ENCODE results near the gene LRRN2. TPM values are rescaled to one million over a fixed set of nuclear protein-coding genes. Genes with fewer than 3 reads are reported as not detected.

Gene LRRN2
- total RNA-seq, 1 experiment from 2014 or later, result 2.0 TPM

GRCh38 chr1:204569478-204569877 is 116.1 kb downstream of the LRRN2 start:
- DNase-seq (ENCODE audit: low read depth, low spot score) (no peak), ATAC-seq (no peak)
- BruUV-seq (replicated peaks), result no TSS peak
- ChIA-PET POLR2A (interaction anchor here (0.6 kb wide), 1 partner anchor 90 kb away, joined by 3 read pairs; no protein-coding TSS in a partner anchor), CTCF (interaction anchor here (1.1 to 1.4 kb wide), 3 partner anchors 223 to 237 kb away, joined by 4 to 12 read pairs (median 5); no protein-coding TSS in a partner anchor)
- Histone ChIP-seq H3K27ac (ENCODE audit: low read length) (no peak overlapping the region), H3K9me3 (ENCODE audit: control insufficient read depth, insufficient read depth, low read depth, low read length) (no peaks in the 10 kb centered on the region), H3K4me3 (ENCODE audit: low read depth in 2 of 2, low read length in 2 of 2) (no peak overlapping the region), H3K36me3 (ENCODE audit: control insufficient read depth, insufficient read depth, low read length) (no peaks in the 10 kb centered on the region), H3K4me1 (ENCODE audit: control insufficient read depth, insufficient read depth, low read length) (peaks cover 15% of the 10 kb centered on the region), H3K27me3 (ENCODE audit: control insufficient read depth, insufficient read depth, low read length) (no peaks in the 10 kb centered on the region)
- in situ Hi-C loops (cut with HindIII; ENCODE audit: low pct_unique_long_range_greater_than_20kb, low sequenced_read_pairs), result no loop called here
- TF ChIP-seq REST (IDR thresholded peaks at IDR 0.05; ENCODE audit: insufficient read depth in 1 of 2, low read depth in 2 of 2, low read length in 1 of 2) (no peak), TCF7L2 (IDR thresholded peaks at IDR 0.05; ENCODE audit: low read depth, low read length) (no peak), SIN3A (IDR thresholded peaks at IDR 0.05; ENCODE audit: borderline replicate concordance, insufficient read depth, low read depth, low read length) (no peak), CTCF (IDR thresholded peaks at IDR 0.05) (no peak), POLR2AphosphoS5 (IDR thresholded peaks at IDR 0.05; ENCODE audit: low read depth, low read length) (no peak)
- intact Hi-C loops (cut with micrococcal nuclease; ENCODE audit: unreplicated experiment), result loop anchor here (10.0 kb wide), 1 partner anchor 375 kb away; no protein-coding TSS in a partner anchor

- no TSS peak for BruUV-seq (replicated peaks)
- intact Hi-C loops (cut with micrococcal nuclease; ENCODE audit: unreplicated experiment) (loop anchor here (10.0 kb wide), 1 partner anchor 376 kb away; no protein-coding TSS in a partner anchor), in situ Hi-C loops (cut with HindIII; ENCODE audit: low pct_unique_long_range_greater_than_20kb, low sequenced_read_pairs) (no loop called here)
- Histone ChIP-seq H3K27ac (ENCODE audit: low read length) (no peak overlapping the region), H3K36me3 (ENCODE audit: control insufficient read depth, insufficient read depth, low read length) (no peaks in the 10 kb centered on the region), H3K4me1 (ENCODE audit: control insufficient read depth, insufficient read depth, low read length) (peaks cover 15% of the 10 kb centered on the region), H3K9me3 (ENCODE audit: control insufficient read depth, insufficient read depth, low read depth, low read length) (no peaks in the 10 kb centered on the region), H3K27me3 (ENCODE audit: control insufficient read depth, insufficient read depth, low read length) (no peaks in the 10 kb centered on the region), H3K4me3 (ENCODE audit: low read depth in 2 of 2, low read length in 2 of 2) (no peak overlapping the region)
- no peak for DNase-seq (ENCODE audit: low read depth, low spot score)
- TF ChIP-seq POLR2AphosphoS5 (IDR thresholded peaks at IDR 0.05; ENCODE audit: low read depth, low read length) (no peak), TCF7L2 (IDR thresholded peaks at IDR 0.05; ENCODE audit: low read depth, low read length) (no peak)
- ATAC-seq, result no peak
- POLR2A ChIA-PET, result interaction anchor here (0.6 kb wide), 1 partner anchor 90 kb away, joined by 3 read pairs; no protein-coding TSS in a partner anchor
- CTCF ChIA-PET, result interaction anchor here (1.4 kb wide), 2 partner anchors 223 to 238 kb away, joined by 4 to 5 read pairs; no protein-coding TSS in a partner anchor
Measured at GRCh38 chr1:204568576-204569315, 116.8 kb downstream of the LRRN2 start.

Other genes with a start within 250 kb of the LRRN2 start
- 19.1 TPM for gene PIK3C2B, start 190.9 kb downstream of the LRRN2 start, total RNA-seq (2021; ENCODE audit: unreplicated experiment)
- gene MDM4, start 169.3 kb downstream of the LRRN2 start, total RNA-seq (2021; ENCODE audit: unreplicated experiment), result 42.1 TPM
- 16.9 TPM for gene NFASC, start 185.1 kb upstream of the LRRN2 start, total RNA-seq (2021; ENCODE audit: unreplicated experiment)